Hippocampal formation (tissue), 2 donors: ENCODE data around the gene OR51M1.
"Not testable (repeated sequence)": the region's sequence is repeated elsewhere in the genome, so short reads cannot be mapped to it uniquely, and the experiment has no call there.

ENCODE experiments used
- DNase-seq, 2 donors: peaks; one replicate each; lab custom pipeline; 2025; lab: John Stamatoyannopoulos, UW

OR51M1 gene

GRCh38 chr11:5383576-5383975 is at the start of gene OR51M1:
TSS of gene OR51M1 (plus strand) at chr11:5383812. CDS start at chr11:5389399, 5,587 bp downstream.
- DNase-seq: no peak

GRCh38 chr11:5335170-5335569 is 48.4 kb upstream of the OR51M1 start:
- no peak for DNase-seq

GRCh38 chr11:5336331-5336730 is 47.3 kb upstream of the OR51M1 start:
- no peak for DNase-seq

GRCh38 chr11:5337253-5337652 is 46.4 kb upstream of the OR51M1 start:
- not testable (repeated sequence) for DNase-seq

- no peak for DNase-seq
These were observed 43.8 kb upstream of the OR51M1 start for GRCh38 chr11:5339771-5340322.

GRCh38 chr11:5343474-5344335 is 39.9 kb upstream of the OR51M1 start, which contains the start of gene OR51B5:
TSS of gene OR51B5 (minus strand) at chr11:5343524. CDS start at chr11:5343524, 0 bp downstream.
- no peak for DNase-seq

GRCh38 chr11:5345831-5346230 is 37.8 kb upstream of the OR51M1 start:
- no peak for DNase-seq

GRCh38 chr11:5348551-5349194 is 34.9 kb upstream of the OR51M1 start:
- no peak for DNase-seq

GRCh38 chr11:5349550-5349949 is 34.1 kb upstream of the OR51M1 start:
- no peak for DNase-seq

GRCh38 chr11:5351208-5351607 is 32.4 kb upstream of the OR51M1 start, which contains the start of gene OR51B6:
TSS of gene OR51B6 (plus strand) at chr11:5351508. CDS start at chr11:5351508, 0 bp downstream.
- no peak for DNase-seq

GRCh38 chr11:5356031-5356430 is 27.6 kb upstream of the OR51M1 start:
- DNase-seq: not testable (repeated sequence)

GRCh38 chr11:5362017-5362625 is 21.5 kb upstream of the OR51M1 start:
- DNase-seq: no peak

- no peak for DNase-seq
These were observed 19.9 kb upstream of the OR51M1 start for GRCh38 chr11:5363679-5364078.

- no peak for DNase-seq
These were observed 19.4 kb upstream of the OR51M1 start for GRCh38 chr11:5364214-5364613.

- DNase-seq: not testable (repeated sequence)
These were observed 17.2 kb upstream of the OR51M1 start for GRCh38 chr11:5366365-5366764.

- no peak for DNase-seq
These were observed 16.8 kb upstream of the OR51M1 start for GRCh38 chr11:5366856-5367255.

- no peak for DNase-seq
These were observed 16.1 kb upstream of the OR51M1 start for GRCh38 chr11:5367448-5368074.

- DNase-seq: no peak
These were observed 15.0 kb upstream of the OR51M1 start for GRCh38 chr11:5368502-5369043.

GRCh38 chr11:5369789-5370188 is 13.8 kb upstream of the OR51M1 start:
- DNase-seq: no peak

GRCh38 chr11:5380740-5381342 is 2.8 kb upstream of the OR51M1 start:
- peak; percentile 15 to 21 for DNase-seq

GRCh38 chr11:5384335-5384734 is 723 bp downstream of the OR51M1 start:
- no peak for DNase-seq
